SK-N-SH treated with all-trans-retinoic acid at 6 μM for 48 hours (cell line): ENCODE measurements around the gene MED16.

Experiments
- ATAC-seq: fragments of 200-7000 bp; cut with Tn5 transposase; 3 replicates; pipeline ENCODE4 v1.9.1; 2020; ENCODE audit warnings: mild to moderate bottlenecking, moderate library complexity
- BACH2 ChIP-seq: fragments of 250-450 bp; sonication (Bioruptor Pico); IDR thresholded peaks from 2 replicates; pipeline ENCODE4 v1.9.0; 2021; ENCODE audit warnings: mild to moderate bottlenecking, borderline replicate concordance
- CREB5 ChIP-seq: fragments of 250-450 bp; sonication (Bioruptor Pico); IDR thresholded peaks from 2 replicates; pipeline ENCODE4 v1.5.1; 2020; ENCODE audit warnings: low read depth, mild to moderate bottlenecking, moderate library complexity
- ESRRG ChIP-seq: fragments of 250-450 bp; sonication (Bioruptor Pico); IDR thresholded peaks from 2 replicates; pipeline ENCODE4 v1.6.1; 2021; ENCODE audit warnings: mild to moderate bottlenecking
- GLIS3 ChIP-seq: fragments of 250-450 bp; sonication (Bioruptor Pico); IDR thresholded peaks from 2 replicates; pipeline ENCODE4 v1.5.0; 2020; ENCODE audit warnings: mild to moderate bottlenecking, moderate library complexity
- ISL1 ChIP-seq: fragments of 250-450 bp; sonication (Bioruptor Pico); IDR thresholded peaks from 2 replicates; pipeline ENCODE4 v2.1.2; 2022; ENCODE audit warnings: mild to moderate bottlenecking, moderate library complexity
- OSR1 ChIP-seq: fragments of 250-450 bp; sonication (Bioruptor Pico); IDR thresholded peaks from 2 replicates; pipeline ENCODE4 v1.8.0; 2022; ENCODE audit warnings: moderate library complexity, mild to moderate bottlenecking, inconsistent platforms
- RARB ChIP-seq: fragments of 250-450 bp; sonication (Bioruptor Pico); IDR thresholded peaks from 2 replicates; pipeline ENCODE4 v1.8.0; 2021; ENCODE audit warnings: mild to moderate bottlenecking, moderate library complexity
- SNAI2 ChIP-seq: fragments of 250-450 bp; sonication (Bioruptor Pico); IDR thresholded peaks from 2 replicates; pipeline ENCODE4 v1.5.0; 2020; ENCODE audit warnings: mild to moderate bottlenecking, moderate library complexity
- TCF4 ChIP-seq: fragments of 250-450 bp; sonication (Bioruptor Pico); IDR thresholded peaks from 2 replicates; pipeline ENCODE4 v1.8.0; 2021; ENCODE audit warnings: mild to moderate bottlenecking, moderate library complexity, borderline replicate concordance
- TOX ChIP-seq: fragments of 250-450 bp; sonication (Bioruptor Pico); IDR thresholded peaks from 2 replicates; pipeline ENCODE4 v1.8.0; 2021; ENCODE audit warnings: mild to moderate bottlenecking, moderate library complexity, borderline replicate concordance
- TSHZ2 ChIP-seq: fragments of 250-450 bp; sonication (Bioruptor Pico); IDR thresholded peaks from 2 replicates; pipeline ENCODE4 v1.5.0; 2020; ENCODE audit warnings: mild to moderate bottlenecking, moderate library complexity
- ZC3H10 ChIP-seq: fragments of 250-450 bp; sonication (Bioruptor Pico); IDR thresholded peaks from 2 replicates; pipeline ENCODE4 v1.5.1; 2021; ENCODE audit warnings: mild to moderate bottlenecking, moderate library complexity
- ZFP3 ChIP-seq: fragments of 250-450 bp; sonication (Bioruptor Pico); IDR thresholded peaks from 2 replicates; pipeline ENCODE4 v1.5.0; 2020; ENCODE audit warnings: mild to moderate bottlenecking, moderate library complexity
- ZFP30 ChIP-seq: fragments of 450-650 bp; formaldehyde crosslinking; IDR thresholded peaks from 2 replicates; pipeline ENCODE4 v1.5.0; 2022; ENCODE audit warnings: mild to moderate bottlenecking, moderate library complexity
- ZNF565 ChIP-seq: fragments of 450-650 bp; formaldehyde crosslinking; conservative IDR thresholded peaks from 2 replicates; pipeline ENCODE4 v1.5.0; 2020; ENCODE audit warnings: low read depth, mild to moderate bottlenecking, moderate library complexity
- ZNF70 ChIP-seq: fragments of 450-650 bp; formaldehyde crosslinking; IDR thresholded peaks from 2 replicates; pipeline ENCODE4 v1.5.0; 2020; ENCODE audit warnings: mild to moderate bottlenecking, moderate library complexity
- ZNF8 ChIP-seq: fragments of 450-650 bp; formaldehyde crosslinking; IDR thresholded peaks from 2 replicates; pipeline ENCODE4 v1.5.0; 2020; ENCODE audit warnings: mild to moderate bottlenecking, moderate library complexity
- TF ChIP-seq, protein P1 (sequence below): fragments of 250-450 bp; sonication (Bioruptor Pico); IDR thresholded peaks from 2 replicates; pipeline ENCODE4 v1.5.1; 2021; ENCODE audit warnings: mild to moderate bottlenecking, moderate library complexity
- TF ChIP-seq, protein P2 (sequence below): fragments of 250-450 bp; sonication (Bioruptor Pico); IDR thresholded peaks from 2 replicates; pipeline ENCODE4 v1.8.0; 2020; ENCODE audit warnings: mild to moderate bottlenecking, moderate library complexity, borderline replicate concordance
- TF ChIP-seq, protein P3 (sequence below): fragments of 250-450 bp; sonication (Bioruptor Pico); IDR thresholded peaks from 2 replicates; pipeline ENCODE4 v1.8.0; 2021; ENCODE audit warnings: low read depth, mild to moderate bottlenecking, moderate library complexity, borderline replicate concordance

The MED16 gene

GRCh38 chr19:929891-930258 lies 36.9 kb upstream of the MED16 start:
- TF ChIP-seq ZNF70 (CRISPR knock-in tag) (no peak), TOX (no peak), ISL1 (CRISPR knock-in tag) (no peak), ZFP30 (no peak), ZNF8 (no peak), OSR1 (CRISPR knock-in tag) (no peak), TSHZ2 (CRISPR knock-in tag) (no peak), ZC3H10 (CRISPR knock-in tag) (no peak), ZNF565 (no peak), SNAI2 (CRISPR knock-in tag) (no peak), ZFP3 (no peak), BACH2 (CRISPR knock-in tag) (no peak), GLIS3 (no peak), RARB (no peak), TCF4 (CRISPR knock-in tag) (no peak), ESRRG (CRISPR knock-in tag) (no peak), CREB5 (CRISPR knock-in tag) (no peak)
- TF ChIP-seq, protein P1, sequence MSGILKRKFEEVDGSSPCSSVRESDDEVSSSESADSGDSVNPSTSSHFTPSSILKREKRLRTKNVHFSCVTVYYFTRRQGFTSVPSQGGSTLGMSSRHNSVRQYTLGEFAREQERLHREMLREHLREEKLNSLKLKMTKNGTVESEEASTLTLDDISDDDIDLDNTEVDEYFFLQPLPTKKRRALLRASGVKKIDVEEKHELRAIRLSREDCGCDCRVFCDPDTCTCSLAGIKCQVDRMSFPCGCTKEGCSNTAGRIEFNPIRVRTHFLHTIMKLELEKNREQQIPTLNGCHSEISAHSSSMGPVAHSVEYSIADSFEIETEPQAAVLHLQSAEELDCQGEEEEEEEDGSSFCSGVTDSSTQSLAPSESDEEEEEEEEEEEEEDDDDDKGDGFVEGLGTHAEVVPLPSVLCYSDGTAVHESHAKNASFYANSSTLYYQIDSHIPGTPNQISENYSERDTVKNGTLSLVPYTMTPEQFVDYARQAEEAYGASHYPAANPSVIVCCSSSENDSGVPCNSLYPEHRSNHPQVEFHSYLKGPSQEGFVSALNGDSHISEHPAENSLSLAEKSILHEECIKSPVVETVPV (CRISPR knock-in tag): no peak
- TF ChIP-seq, protein P2, sequence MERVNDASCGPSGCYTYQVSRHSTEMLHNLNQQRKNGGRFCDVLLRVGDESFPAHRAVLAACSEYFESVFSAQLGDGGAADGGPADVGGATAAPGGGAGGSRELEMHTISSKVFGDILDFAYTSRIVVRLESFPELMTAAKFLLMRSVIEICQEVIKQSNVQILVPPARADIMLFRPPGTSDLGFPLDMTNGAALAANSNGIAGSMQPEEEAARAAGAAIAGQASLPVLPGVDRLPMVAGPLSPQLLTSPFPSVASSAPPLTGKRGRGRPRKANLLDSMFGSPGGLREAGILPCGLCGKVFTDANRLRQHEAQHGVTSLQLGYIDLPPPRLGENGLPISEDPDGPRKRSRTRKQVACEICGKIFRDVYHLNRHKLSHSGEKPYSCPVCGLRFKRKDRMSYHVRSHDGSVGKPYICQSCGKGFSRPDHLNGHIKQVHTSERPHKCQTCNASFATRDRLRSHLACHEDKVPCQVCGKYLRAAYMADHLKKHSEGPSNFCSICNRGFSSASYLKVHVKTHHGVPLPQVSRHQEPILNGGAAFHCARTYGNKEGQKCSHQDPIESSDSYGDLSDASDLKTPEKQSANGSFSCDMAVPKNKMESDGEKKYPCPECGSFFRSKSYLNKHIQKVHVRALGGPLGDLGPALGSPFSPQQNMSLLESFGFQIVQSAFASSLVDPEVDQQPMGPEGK (CRISPR knock-in tag): no peak
- TF ChIP-seq, protein P3, sequence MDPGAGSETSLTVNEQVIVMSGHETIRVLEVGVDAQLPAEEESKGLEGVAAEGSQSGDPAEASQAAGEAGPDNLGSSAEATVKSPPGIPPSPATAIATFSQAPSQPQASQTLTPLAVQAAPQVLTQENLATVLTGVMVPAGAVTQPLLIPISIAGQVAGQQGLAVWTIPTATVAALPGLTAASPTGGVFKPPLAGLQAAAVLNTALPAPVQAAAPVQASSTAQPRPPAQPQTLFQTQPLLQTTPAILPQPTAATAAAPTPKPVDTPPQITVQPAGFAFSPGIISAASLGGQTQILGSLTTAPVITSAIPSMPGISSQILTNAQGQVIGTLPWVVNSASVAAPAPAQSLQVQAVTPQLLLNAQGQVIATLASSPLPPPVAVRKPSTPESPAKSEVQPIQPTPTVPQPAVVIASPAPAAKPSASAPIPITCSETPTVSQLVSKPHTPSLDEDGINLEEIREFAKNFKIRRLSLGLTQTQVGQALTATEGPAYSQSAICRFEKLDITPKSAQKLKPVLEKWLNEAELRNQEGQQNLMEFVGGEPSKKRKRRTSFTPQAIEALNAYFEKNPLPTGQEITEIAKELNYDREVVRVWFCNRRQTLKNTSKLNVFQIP (CRISPR knock-in tag): no peak
- ATAC-seq: no peak

DNA sequence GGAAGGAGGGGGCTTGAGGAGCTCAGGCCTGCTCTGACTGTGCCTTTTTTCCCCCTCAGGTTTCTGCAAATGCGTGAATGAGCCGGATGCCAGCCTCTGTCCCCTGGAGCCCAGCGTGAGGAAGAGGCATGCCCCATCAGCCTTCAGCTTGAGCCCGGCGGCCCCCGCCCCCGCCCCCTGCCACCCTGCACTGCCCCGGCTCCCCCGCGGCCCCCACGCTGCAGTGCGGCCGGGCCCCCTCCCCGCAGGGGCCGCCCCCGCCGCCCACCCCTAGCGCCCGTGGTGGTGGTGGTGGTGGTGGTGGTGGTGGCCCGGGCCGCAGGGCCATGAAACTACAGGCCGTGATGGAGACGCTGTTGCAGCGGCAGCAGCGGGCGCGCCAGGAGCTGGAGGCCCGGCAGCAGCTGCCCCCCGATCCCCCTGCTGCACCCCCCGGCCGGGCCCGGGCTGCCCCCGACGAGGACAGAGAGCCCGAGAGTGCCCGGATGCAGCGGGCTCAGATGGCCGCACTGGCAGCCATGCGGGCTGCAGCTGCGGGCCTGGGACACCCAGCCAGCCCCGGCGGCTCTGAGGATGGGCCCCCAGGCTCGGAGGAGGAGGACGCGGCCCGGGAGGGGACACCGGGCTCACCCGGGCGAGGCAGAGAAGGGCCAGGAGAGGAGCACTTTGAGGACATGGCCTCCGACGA lies 36.4 kb upstream of the MED16 start:
- TF ChIP-seq, protein P3 (CRISPR knock-in tag): no peak
- no peak for ATAC-seq
